ENCODE measurements around the gene SEC24B.
"Not testable (repeated sequence)": the region's sequence is repeated elsewhere in the genome, so short reads cannot be mapped to it uniquely, and the experiment has no call there.

SEC24B gene

DNA sequence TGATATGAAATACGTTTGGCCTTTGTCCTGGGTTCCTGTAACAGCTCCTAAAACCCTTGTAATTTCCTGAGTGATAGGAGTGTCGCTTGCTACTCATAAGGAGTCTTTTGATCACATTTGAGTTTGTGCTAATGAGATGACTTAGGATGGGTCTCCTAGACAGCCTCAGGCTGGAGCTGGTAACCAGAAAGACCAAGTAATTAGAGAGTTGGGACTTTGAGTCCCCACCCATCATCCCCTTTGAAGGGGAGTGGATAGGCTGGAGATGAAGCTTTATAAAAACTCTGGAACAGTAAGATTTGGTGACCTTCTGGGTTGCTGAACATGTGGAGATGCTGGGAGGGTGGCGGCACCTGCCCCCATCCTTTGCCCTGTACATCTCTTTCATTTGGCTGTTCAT, 2.9 kb downstream of the SEC24B start:
- no peak for DNase-seq (ENCODE audit: low read depth)
- TF ChIP-seq, protein P1, sequence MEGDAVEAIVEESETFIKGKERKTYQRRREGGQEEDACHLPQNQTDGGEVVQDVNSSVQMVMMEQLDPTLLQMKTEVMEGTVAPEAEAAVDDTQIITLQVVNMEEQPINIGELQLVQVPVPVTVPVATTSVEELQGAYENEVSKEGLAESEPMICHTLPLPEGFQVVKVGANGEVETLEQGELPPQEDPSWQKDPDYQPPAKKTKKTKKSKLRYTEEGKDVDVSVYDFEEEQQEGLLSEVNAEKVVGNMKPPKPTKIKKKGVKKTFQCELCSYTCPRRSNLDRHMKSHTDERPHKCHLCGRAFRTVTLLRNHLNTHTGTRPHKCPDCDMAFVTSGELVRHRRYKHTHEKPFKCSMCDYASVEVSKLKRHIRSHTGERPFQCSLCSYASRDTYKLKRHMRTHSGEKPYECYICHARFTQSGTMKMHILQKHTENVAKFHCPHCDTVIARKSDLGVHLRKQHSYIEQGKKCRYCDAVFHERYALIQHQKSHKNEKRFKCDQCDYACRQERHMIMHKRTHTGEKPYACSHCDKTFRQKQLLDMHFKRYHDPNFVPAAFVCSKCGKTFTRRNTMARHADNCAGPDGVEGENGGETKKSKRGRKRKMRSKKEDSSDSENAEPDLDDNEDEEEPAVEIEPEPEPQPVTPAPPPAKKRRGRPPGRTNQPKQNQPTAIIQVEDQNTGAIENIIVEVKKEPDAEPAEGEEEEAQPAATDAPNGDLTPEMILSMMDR (conservative IDR thresholded peaks at IDR 0.05; ENCODE audit: control insufficient read depth, insufficient read depth, low read depth, low read length), result no peak
- no peak overlapping the region for H3K4me3 ChIP-seq (ENCODE audit: control insufficient read depth, low read depth, low read length)

DNA sequence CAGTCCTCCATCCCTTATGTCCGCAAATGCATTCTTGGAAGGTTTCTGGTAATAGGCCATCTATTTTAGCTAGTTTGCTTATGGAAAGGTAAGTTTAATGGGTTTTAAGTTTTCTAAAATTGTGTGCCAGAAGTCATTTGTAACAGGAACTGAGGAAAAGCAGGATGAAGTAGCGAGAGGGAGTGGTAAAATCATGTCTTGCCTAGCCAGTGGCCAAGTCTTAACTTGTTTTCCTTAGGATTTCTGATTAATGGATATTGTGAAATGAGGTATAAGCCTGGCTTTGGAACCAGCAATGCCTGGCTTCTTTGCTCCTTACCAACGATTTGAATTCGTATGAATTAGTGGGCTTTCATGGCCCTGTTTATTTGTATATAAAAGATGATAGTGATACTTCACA, 7.3 kb downstream of the SEC24B start:
- no peak overlapping the region for H3K4me3 ChIP-seq (ENCODE audit: control insufficient read depth, low read depth, low read length)
- TF ChIP-seq, protein P1 (conservative IDR thresholded peaks at IDR 0.05; ENCODE audit: control insufficient read depth, insufficient read depth, low read depth, low read length), result no peak
- peak; percentile 56 for DNase-seq (ENCODE audit: low read depth)

DNA sequence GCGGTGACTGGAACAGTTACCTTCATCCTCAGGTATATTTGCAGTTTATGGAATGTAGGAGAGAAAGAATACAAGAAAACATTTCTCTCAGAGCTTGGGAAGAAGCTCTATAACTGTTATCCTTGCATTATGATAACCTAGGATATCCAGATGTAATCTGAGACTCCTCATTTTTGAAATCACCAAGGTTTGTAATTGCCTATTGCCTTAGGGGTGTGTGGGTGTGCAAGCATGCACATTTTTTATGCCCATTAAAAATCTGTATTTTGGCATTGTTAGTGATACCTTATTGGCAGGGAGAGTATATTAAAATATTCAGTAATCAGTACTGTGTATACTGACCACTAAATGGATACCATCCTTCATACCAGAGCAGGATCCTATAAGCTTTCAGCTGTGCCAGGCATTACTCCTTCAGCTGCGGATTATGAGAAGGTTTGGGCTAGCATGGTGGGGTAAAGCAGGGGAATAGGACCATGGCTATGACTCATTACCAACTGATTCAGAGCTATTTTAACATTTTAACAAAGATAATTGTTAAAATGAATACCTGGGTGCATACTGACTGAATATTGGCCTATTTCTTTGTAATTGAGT, 8.3 kb downstream of the SEC24B start:
- TF ChIP-seq, protein P1 (conservative IDR thresholded peaks at IDR 0.05; ENCODE audit: control insufficient read depth, insufficient read depth, low read depth, low read length), result no peak
- H3K4me3 ChIP-seq (ENCODE audit: control insufficient read depth, low read depth, low read length), result no peak overlapping the region
- DNase-seq (ENCODE audit: low read depth), result peak; percentile 17

DNA sequence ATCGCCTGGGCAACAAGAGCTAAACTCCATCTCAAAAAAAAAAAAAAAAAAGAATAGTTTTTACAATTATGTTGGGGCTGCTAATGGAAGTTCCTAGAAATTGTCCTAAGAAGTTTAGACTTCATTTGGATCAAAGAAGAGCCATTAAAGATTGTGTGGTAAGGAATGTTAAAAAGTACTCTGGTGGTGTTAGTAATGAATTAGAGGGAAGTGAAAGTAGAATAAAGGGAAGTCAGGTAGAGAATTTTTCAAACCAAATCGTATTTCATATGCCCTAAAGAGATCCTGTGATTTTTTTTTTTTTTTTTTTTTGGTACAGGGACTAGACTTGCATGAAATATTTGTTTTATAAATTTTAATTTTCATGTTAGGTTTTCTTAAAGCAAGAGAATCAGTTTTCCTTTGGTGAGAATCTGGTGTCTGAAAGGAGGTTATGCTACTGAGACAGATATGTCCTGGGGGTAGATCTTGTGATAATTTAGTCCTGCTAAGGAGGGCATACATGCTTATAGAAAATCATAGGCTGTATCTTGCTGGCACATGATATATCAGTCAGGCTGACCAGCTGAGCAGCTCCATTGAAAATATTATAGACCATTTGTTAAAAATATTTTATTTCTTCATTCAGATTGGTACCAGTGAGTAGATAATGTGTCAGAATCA, 10.7 kb downstream of the SEC24B start:
- no peak for DNase-seq (ENCODE audit: low read depth)
- H3K4me3 ChIP-seq (ENCODE audit: control insufficient read depth, low read depth, low read length), result no peak overlapping the region
- TF ChIP-seq, protein P1 (conservative IDR thresholded peaks at IDR 0.05; ENCODE audit: control insufficient read depth, insufficient read depth, low read depth, low read length), result no peak

DNA sequence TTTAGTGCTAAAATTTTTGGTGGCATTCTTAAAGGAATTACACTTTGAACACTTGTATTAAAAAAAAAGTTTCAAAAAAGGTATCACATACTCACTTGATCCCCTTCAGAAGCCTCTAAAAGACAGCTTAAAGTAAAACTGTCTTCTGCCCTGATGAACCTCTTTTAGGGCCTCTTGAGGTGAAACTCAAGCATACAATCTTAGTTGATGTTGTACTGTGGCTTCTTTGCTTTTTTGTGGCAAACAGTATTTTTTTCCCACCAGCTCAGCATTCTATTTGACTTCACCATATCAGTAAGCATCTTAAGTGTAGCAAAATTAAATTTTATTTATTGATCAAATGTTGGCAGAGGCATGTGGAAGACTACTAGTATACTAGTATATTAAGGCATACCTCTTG, 13.7 kb downstream of the SEC24B start:
- no peak for DNase-seq (ENCODE audit: low read depth)
- H3K4me3 ChIP-seq (ENCODE audit: control insufficient read depth, low read depth, low read length), result no peak overlapping the region
- TF ChIP-seq, protein P1 (conservative IDR thresholded peaks at IDR 0.05; ENCODE audit: control insufficient read depth, insufficient read depth, low read depth, low read length), result no peak

DNA sequence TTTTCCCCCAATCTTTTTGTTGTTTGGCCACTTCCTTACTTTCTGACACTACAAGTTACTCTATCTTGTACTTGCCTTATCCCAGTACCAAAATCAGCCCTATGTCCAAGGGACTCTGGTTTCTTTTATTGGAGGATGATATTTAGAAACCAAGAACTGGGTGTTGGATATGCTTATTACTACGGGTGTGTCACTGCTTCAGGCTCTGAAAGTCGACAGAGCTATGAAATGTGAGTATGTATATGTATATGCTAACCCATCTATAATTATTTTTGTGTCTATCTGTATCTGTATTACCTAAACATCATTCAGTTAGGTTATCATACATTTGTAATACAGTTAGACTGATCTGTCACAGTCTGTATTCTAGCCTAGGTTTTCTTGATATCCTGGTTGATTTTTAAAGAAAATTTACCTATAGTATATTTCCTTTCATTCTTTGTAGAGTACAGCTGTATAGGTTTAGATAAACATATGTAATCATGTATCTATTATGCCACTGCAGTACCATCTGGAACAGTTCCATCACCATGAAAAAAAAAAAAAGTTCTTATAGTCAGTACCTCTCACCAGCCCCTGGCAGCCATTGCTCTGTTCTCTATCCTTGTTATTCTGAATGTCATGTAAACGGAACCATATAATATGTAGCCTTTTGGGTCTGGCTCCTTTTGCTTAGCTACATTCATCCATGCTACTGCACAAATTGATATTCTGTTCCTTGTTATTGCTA, 18.1 kb downstream of the SEC24B start:
- TF ChIP-seq, protein P1 (conservative IDR thresholded peaks at IDR 0.05; ENCODE audit: control insufficient read depth, insufficient read depth, low read depth, low read length), result no peak

DNA sequence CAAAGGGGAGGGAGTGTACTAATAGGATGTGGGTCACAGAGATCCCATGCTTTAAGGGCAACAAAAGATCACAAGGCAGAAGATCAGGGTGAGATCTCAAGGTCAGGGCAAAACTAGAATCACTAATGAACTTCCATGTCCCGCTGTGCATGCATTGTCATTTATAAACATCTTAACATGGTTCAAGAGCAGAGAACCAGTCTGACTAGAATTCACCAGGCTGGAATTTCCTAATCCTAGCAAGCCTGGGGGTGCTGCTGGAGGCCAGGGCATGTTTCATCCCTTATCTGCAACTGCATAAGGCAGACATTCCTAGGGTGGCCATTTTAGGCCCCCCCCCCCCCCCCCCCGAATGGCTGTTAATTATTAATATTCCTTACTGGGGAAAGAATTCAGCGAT, 19.5 kb downstream of the SEC24B start:
- not testable (repeated sequence) for H3K4me3 ChIP-seq (ENCODE audit: control insufficient read depth, low read depth, low read length); DNase-seq (ENCODE audit: low read depth)

More for the DNA sequence above, 18.1 kb downstream of the SEC24B start:
- no peak overlapping the region for H3K4me3 ChIP-seq (ENCODE audit: control insufficient read depth, low read depth, low read length)
- DNase-seq (ENCODE audit: low read depth), result no peak

All from fibroblast of mammary gland (primary cell).